DMS 273 (cell line): ENCODE measurements around the gene BEST3.
A peak's percentile ranks its signal among the peaks of the same experiment; 100 is the strongest.
"Not testable (repeated sequence)": the region's sequence is repeated elsewhere in the genome, so short reads cannot be mapped to it uniquely, and the experiment has no call there.

Experiments
- DNase-seq: peaks from one replicate; lab custom pipeline; 2025; ENCODE audit not compliant: unreplicated experiment; lab: John Stamatoyannopoulos, UW

Gene BEST3

GRCh38 chr12:69688471-69689427 is 10.4 kb downstream of the BEST3 start:
- DNase-seq: peak; percentile 70

GRCh38 chr12:69688021-69688420 is 11.1 kb downstream of the BEST3 start:
- DNase-seq: no peak

- no peak for DNase-seq
These were observed 11.7 kb downstream of the BEST3 start for GRCh38 chr12:69687390-69687789.

- DNase-seq: no peak
These were observed 12.4 kb downstream of the BEST3 start for GRCh38 chr12:69686731-69687130.

- DNase-seq: peak; percentile 3
These were observed 13.3 kb downstream of the BEST3 start for GRCh38 chr12:69685810-69686209.

- DNase-seq: no peak
These were observed 14.6 kb downstream of the BEST3 start for GRCh38 chr12:69684466-69684865.

GRCh38 chr12:69682110-69682755 is 16.9 kb downstream of the BEST3 start:
- DNase-seq: no peak

- DNase-seq: no peak
These were observed 20.0 kb downstream of the BEST3 start for GRCh38 chr12:69679119-69679518.

GRCh38 chr12:69676257-69677012 is 22.7 kb downstream of the BEST3 start:
- DNase-seq: no peak

- DNase-seq: no peak
These were observed 26.9 kb downstream of the BEST3 start for GRCh38 chr12:69672195-69672594.

GRCh38 chr12:69671597-69671996 is 27.5 kb downstream of the BEST3 start:
- no peak for DNase-seq

- no peak for DNase-seq
These were observed 32.3 kb downstream of the BEST3 start for GRCh38 chr12:69666798-69667197.

GRCh38 chr12:69664930-69665377 is 34.1 kb downstream of the BEST3 start:
- DNase-seq: not testable (repeated sequence)

- DNase-seq: no peak
These were observed 35.4 kb downstream of the BEST3 start for GRCh38 chr12:69663726-69664125.

GRCh38 chr12:69662764-69663163 is 36.3 kb downstream of the BEST3 start:
- no peak for DNase-seq

- no peak for DNase-seq
These were observed 37.7 kb downstream of the BEST3 start for GRCh38 chr12:69661386-69661785.

GRCh38 chr12:69660164-69660863 is 38.8 kb downstream of the BEST3 start:
- no peak for DNase-seq

- peak; percentile 3 for DNase-seq
These were observed 40.9 kb downstream of the BEST3 start for GRCh38 chr12:69658203-69658602.

GRCh38 chr12:69657376-69658137 is 41.5 kb downstream of the BEST3 start:
- peak; percentile 23 for DNase-seq
